HL-60/S4 (cell line): ENCODE results near the gene CARS2.
"Not testable (repeated sequence)": the region's sequence is repeated elsewhere in the genome, so short reads cannot be mapped to it uniquely, and the experiment has no call there.

Experiments
- in situ Hi-C: fragments of 300-500 bp; cut with MboI; formaldehyde crosslinking; loops from 2 replicates; pipeline ENCODE4 v1.14.3; 2022; ENCODE audit warnings: low sequenced_read_pairs

The CARS2 gene

GRCh38 chr13:110620596-110620995 lies 85.3 kb downstream of the CARS2 start:
- in situ Hi-C loops, result no loop called here

GRCh38 chr13:110618780-110619179 lies 87.1 kb downstream of the CARS2 start:
- in situ Hi-C loops, result no loop called here

- in situ Hi-C loops, result no loop called here
Observed at GRCh38 chr13:110618167-110618566, 87.7 kb downstream of the CARS2 start.

GRCh38 chr13:110617321-110618072 lies 88.4 kb downstream of the CARS2 start:
- in situ Hi-C loops, result no loop called here

GRCh38 chr13:110616103-110617101 lies 89.5 kb downstream of the CARS2 start:
- in situ Hi-C loops, result no loop called here

GRCh38 chr13:110615322-110616102 lies 90.4 kb downstream of the CARS2 start, which contains the start of gene NAXD:
NAXD (plus strand) TSS chr13:110615545; CDS start chr13:110615602, 57 bp downstream.
- in situ Hi-C loops, result no loop called here

GRCh38 chr13:110615005-110615321 lies 91.0 kb downstream of the CARS2 start:
- in situ Hi-C loops, result no loop called here

GRCh38 chr13:110610955-110611595 lies 94.8 kb downstream of the CARS2 start:
- in situ Hi-C loops, result no loop called here

- in situ Hi-C loops, result no loop called here
Observed at GRCh38 chr13:110607675-110608224, 98.2 kb downstream of the CARS2 start.

- in situ Hi-C loops, result not testable (repeated sequence)
Observed at GRCh38 chr13:110606281-110606680, 99.6 kb downstream of the CARS2 start.

- in situ Hi-C loops, result no loop called here
Observed at GRCh38 chr13:110605132-110605531, 100.8 kb downstream of the CARS2 start.

GRCh38 chr13:110600980-110601379 lies 104.9 kb downstream of the CARS2 start:
- in situ Hi-C loops, result no loop called here

GRCh38 chr13:110600261-110600819 lies 105.6 kb downstream of the CARS2 start:
- in situ Hi-C loops, result no loop called here

GRCh38 chr13:110597041-110597689 lies 108.8 kb downstream of the CARS2 start:
- in situ Hi-C loops, result no loop called here

GRCh38 chr13:110593430-110594130 lies 112.3 kb downstream of the CARS2 start:
- in situ Hi-C loops, result no loop called here

- in situ Hi-C loops, result no loop called here
Observed at GRCh38 chr13:110592665-110593064, 113.3 kb downstream of the CARS2 start.
